ENCODE data around the gene ARHGEF18. TPM values are rescaled to one million over a fixed set of nuclear protein-coding genes. Genes with fewer than 3 reads are reported as not detected.

Gene ARHGEF18
- total and polyA plus RNA-seq, 12 donors, result 4.8 to 13.3 (median 8.2) TPM

DNA sequence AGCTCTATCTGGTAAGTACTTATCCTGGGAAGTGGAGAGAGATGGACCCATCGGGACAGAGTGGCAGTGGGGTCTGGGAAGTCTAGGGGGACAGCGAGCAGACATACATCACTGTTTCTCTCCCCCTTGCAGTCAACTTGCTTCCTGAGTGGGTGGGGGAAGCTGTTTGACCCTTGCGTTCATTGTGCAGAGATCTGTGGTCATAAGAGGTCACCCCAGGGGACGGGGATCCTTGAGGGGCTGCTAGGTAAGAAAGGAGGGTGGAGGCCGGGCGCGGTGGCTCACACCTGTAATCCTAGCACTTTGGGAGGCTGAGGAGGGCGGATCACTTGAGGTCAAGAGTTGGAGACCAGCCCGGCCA is 474 bp downstream of the ARHGEF18 start:
- no peak for DNase-seq
- Histone ChIP-seq H3K27ac (peak overlapping the region in 1 of 10 donors; percentile 86), H3K9me3 (peaks cover 0 to 16% (median 7%) of the 10 kb centered on the region in 11 donors), H3K4me3 (peak overlapping the region in 2 of 10 donors; percentile 3 to 56), H3K4me1 (peaks cover 0 to 47% (median 0%) of the 10 kb centered on the region in 9 donors), H3K36me3 (no peaks in the 10 kb centered on the region), H3K27me3 (peaks cover 0 to 14% (median 0%) of the 10 kb centered on the region in 7 donors)
- TF ChIP-seq, protein P1, sequence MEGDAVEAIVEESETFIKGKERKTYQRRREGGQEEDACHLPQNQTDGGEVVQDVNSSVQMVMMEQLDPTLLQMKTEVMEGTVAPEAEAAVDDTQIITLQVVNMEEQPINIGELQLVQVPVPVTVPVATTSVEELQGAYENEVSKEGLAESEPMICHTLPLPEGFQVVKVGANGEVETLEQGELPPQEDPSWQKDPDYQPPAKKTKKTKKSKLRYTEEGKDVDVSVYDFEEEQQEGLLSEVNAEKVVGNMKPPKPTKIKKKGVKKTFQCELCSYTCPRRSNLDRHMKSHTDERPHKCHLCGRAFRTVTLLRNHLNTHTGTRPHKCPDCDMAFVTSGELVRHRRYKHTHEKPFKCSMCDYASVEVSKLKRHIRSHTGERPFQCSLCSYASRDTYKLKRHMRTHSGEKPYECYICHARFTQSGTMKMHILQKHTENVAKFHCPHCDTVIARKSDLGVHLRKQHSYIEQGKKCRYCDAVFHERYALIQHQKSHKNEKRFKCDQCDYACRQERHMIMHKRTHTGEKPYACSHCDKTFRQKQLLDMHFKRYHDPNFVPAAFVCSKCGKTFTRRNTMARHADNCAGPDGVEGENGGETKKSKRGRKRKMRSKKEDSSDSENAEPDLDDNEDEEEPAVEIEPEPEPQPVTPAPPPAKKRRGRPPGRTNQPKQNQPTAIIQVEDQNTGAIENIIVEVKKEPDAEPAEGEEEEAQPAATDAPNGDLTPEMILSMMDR (IDR thresholded peaks at IDR 0.05), result no peak
- intact Hi-C loops (cut with DNase I), result loop anchor here in 3 of 10 donors (5.0 to 10.0 kb wide), 3 partner anchors 197 to 484 kb away; no protein-coding TSS in a partner anchor
- WGBS, 2 donors, result 83 to 87% methylated on average over 9 of the region's 9 CpGs
- no peak for ATAC-seq

DNA sequence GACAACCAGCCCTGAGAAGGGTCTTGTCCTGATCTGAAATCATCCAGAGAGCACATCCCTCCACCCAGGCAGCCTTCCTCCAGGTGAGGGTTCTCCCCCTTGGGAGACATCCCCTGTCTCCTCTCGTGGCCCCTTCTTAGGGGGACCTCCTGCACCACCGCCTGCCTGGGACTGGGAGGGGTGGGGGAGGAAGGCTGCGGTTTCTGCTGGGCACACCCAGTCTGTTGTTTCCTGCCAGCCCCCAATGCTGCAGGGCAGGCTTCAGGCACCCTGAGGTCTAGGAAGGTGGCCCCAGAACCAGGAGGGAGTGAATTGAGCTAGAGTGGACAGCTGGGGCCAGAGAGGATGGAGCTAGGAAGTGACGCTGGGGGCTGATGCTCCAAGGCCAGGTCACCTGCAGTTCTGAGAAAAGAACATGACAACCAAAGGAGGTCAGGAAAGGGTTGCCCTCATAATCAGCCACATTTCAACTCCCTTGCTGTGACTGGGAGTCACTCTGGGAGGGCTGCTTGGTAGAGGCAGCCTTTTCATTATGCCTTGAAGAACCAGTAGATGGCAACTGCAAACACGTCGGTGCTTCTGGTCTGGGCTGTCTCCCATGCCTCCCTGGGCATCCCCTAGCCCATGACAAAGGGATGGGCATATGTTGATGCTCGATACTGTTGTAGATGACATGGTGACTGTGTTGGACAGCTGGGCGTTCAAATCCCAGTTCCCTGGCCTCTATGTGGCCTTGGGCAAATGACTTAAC is 1.4 kb downstream of the ARHGEF18 start:
- WGBS, 2 donors, result 72 to 73% methylated on average over 8 of the region's 8 CpGs
- TF ChIP-seq, protein P1 (IDR thresholded peaks at IDR 0.05), result no peak
- no peaks in the 10 kb centered on the region for H3K36me3 ChIP-seq
- peak overlapping the region in 1 of 10 donors; percentile 86 for H3K27ac ChIP-seq
- intact Hi-C loops (cut with DNase I), result loop anchor here in 8 of 10 donors (5.0 to 10.0 kb wide), 10 partner anchors 185 to 485 kb away; partner anchors contain the start of genes TRAPPC5 (in 5 of the 8), MCEMP1 (in 2 of the 8) and PNPLA6 (in 1 of the 8)
- H3K4me1 ChIP-seq, result peaks cover 0 to 40% (median 0%) of the 10 kb centered on the region in 9 donors
- peaks cover 0 to 16% (median 7%) of the 10 kb centered on the region in 11 donors for H3K9me3 ChIP-seq
- no peak for ATAC-seq
- peaks cover 0 to 10% (median 0%) of the 10 kb centered on the region in 7 donors for H3K27me3 ChIP-seq
- no peak for DNase-seq
- peak overlapping the region in 2 of 10 donors; percentile 3 to 56 for H3K4me3 ChIP-seq

DNA sequence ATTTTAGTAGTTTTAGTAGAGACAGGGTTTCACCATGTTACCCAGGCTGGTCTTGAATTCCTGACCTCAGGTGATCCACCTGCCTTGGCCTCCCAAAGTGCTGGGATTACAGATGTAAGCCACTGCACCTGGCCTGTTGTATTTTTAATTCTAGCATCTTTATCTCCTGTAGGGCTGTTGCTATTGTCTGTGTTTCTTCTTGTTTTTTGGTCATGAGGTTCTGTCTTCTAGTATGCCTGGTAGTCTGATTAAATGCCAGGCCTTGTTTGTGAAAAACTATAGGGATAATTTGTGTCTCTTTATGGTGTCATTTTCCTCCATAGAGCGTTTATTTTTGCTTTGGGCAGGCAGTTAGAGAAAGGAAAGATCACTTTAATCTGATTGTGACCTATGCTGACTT is 3.1 kb downstream of the ARHGEF18 start:
- Histone ChIP-seq H3K27ac (no peak overlapping the region), H3K36me3 (peaks cover 0 to 7% (median 0%) of the 10 kb centered on the region in 9 donors), H3K4me3 (no peak overlapping the region), H3K27me3 (peaks cover 0 to 6% (median 0%) of the 10 kb centered on the region in 7 donors), H3K9me3 (peaks cover 0 to 16% (median 7%) of the 10 kb centered on the region in 11 donors), H3K4me1 (peaks cover 0 to 30% (median 0%) of the 10 kb centered on the region in 9 donors)
- TF ChIP-seq, protein P1 (IDR thresholded peaks at IDR 0.05), result no peak
- no peak for ATAC-seq
- DNase-seq, result no peak
- 71 to 80% methylated on average over 1 of the region's 1 CpG for WGBS, 2 donors
- intact Hi-C loops (cut with DNase I), result loop anchor here in 8 of 10 donors (5.0 to 10.0 kb wide), 7 partner anchors 183 to 450 kb away; partner anchors contain the start of genes TRAPPC5 (in 5 of the 8), MCEMP1 (in 2 of the 8) and PNPLA6 (in 1 of the 8)

DNA sequence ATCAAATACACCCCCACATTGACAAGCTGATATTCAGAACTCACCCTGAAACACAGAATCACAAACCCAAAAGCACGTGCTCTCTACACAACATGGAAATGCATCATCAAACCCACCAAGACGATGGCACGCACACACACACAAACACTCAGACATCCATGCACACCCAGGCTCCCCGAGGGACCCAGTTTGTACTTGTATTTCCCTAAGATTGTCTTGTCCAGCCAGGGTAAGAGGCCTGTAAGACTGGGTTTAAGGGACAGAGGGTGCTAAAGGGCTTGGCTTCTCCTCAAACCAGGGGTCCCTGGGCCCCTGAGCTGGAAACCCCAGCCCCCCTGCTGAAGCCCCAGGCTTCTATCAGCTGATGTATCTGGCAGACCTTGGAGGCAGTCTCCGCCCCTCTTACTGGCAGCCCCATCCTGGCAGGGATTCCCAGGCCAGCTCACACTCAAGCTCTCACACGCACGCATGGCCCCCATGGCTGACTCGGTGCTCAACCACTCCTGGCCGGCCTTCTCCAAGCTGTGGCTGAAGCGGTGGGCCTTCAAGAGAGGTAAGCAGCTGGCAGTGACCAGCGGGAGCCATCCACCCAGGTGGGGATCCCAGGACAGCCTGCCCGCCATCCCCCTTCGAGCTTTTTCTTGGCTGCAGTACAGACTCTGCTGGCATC is 6.5 kb downstream of the ARHGEF18 start:
- ATAC-seq (no peak), DNase-seq (no peak)
- Histone ChIP-seq H3K36me3 (peaks cover 0 to 7% (median 0%) of the 10 kb centered on the region in 9 donors), H3K4me3 (no peak overlapping the region), H3K27me3 (no peaks in the 10 kb centered on the region), H3K27ac (no peak overlapping the region), H3K9me3 (peaks cover 0 to 16% (median 7%) of the 10 kb centered on the region in 11 donors), H3K4me1 (peaks cover 0 to under 1% (median 0%) of the 10 kb centered on the region in 9 donors)
- intact Hi-C loops (cut with DNase I), result loop anchor here in 7 of 10 donors (2.0 to 10.0 kb wide), 7 partner anchors 180 to 447 kb away; partner anchors contain the start of genes TRAPPC5 (in 3 of the 7), MCEMP1 (in 2 of the 7) and PNPLA6 (in 1 of the 7)
- 71% methylated on average over 13 of the region's 13 CpGs for WGBS, 2 donors
- TF ChIP-seq, protein P1 (IDR thresholded peaks at IDR 0.05), result no peak

Measured in heart right ventricle (tissue), 16 donors.